Measurements from ENCODE around the gene TOX4.

Gene TOX4

GRCh38 chr14:21537090-21537424 lies 60.1 kb downstream of the TOX4 start:
- Histone ChIP-seq H3K27ac (no peak overlapping the region), H3K79me2 (ENCODE audit: insufficient read depth, low read depth) (no peaks in the 10 kb centered on the region), H4K20me1 (ENCODE audit: insufficient read depth) (no peaks in the 10 kb centered on the region), H3K4me1 (ENCODE audit: low read depth, poor library complexity, severe bottlenecking) (no peaks in the 10 kb centered on the region), H3K27me3 (ENCODE audit: insufficient read depth, low read depth) (no peaks in the 10 kb centered on the region), H3K36me3 (ENCODE audit: insufficient read depth) (no peaks in the 10 kb centered on the region), H3K4me2 (no peak overlapping the region), H3K9ac (no peak overlapping the region), H2AFZ (ENCODE audit: low read depth) (no peak overlapping the region), H3K4me3 (IDR thresholded peaks at IDR 0.05; ENCODE audit: insufficient read depth, low read depth, low read length) (no peak overlapping the region)
- TF ChIP-seq CTCF (conservative IDR thresholded peaks at IDR 0.05; ENCODE audit: low read depth, low read length), result no peak

- no peak for TF ChIP-seq CTCF (conservative IDR thresholded peaks at IDR 0.05; ENCODE audit: low read depth, low read length)
- Histone ChIP-seq H3K4me2 (no peak overlapping the region), H4K20me1 (ENCODE audit: insufficient read depth) (no peaks in the 10 kb centered on the region), H3K79me2 (ENCODE audit: insufficient read depth, low read depth) (no peaks in the 10 kb centered on the region), H2AFZ (ENCODE audit: low read depth) (no peak overlapping the region), H3K4me1 (ENCODE audit: low read depth, poor library complexity, severe bottlenecking) (no peaks in the 10 kb centered on the region), H3K4me3 (IDR thresholded peaks at IDR 0.05; ENCODE audit: insufficient read depth, low read depth, low read length) (no peak overlapping the region), H3K27me3 (ENCODE audit: insufficient read depth, low read depth) (no peaks in the 10 kb centered on the region), H3K9ac (no peak overlapping the region), H3K36me3 (ENCODE audit: insufficient read depth) (no peaks in the 10 kb centered on the region), H3K27ac (no peak overlapping the region)
These were observed 62.4 kb downstream of the TOX4 start for GRCh38 chr14:21539189-21539940.

- no peak overlapping the region for H3K4me3 ChIP-seq (IDR thresholded peaks at IDR 0.05; ENCODE audit: insufficient read depth, low read depth, low read length)
- no peak overlapping the region for H3K4me2 ChIP-seq
- no peak overlapping the region for H3K9ac ChIP-seq
- no peaks in the 10 kb centered on the region for H3K79me2 ChIP-seq (ENCODE audit: insufficient read depth, low read depth)
- TF ChIP-seq CTCF (conservative IDR thresholded peaks at IDR 0.05; ENCODE audit: low read depth, low read length), result no peak
- no peak overlapping the region for H2AFZ ChIP-seq (ENCODE audit: low read depth)
- no peaks in the 10 kb centered on the region for H3K36me3 ChIP-seq (ENCODE audit: insufficient read depth)
- H3K4me1 ChIP-seq (ENCODE audit: low read depth, poor library complexity, severe bottlenecking), result no peaks in the 10 kb centered on the region
- no peaks in the 10 kb centered on the region for H3K27me3 ChIP-seq (ENCODE audit: insufficient read depth, low read depth)
- H4K20me1 ChIP-seq (ENCODE audit: insufficient read depth), result no peaks in the 10 kb centered on the region
- H3K27ac ChIP-seq, result no peak overlapping the region
These were observed 64.5 kb downstream of the TOX4 start for GRCh38 chr14:21541413-21542074.

GRCh38 chr14:21543521-21543960 lies 66.5 kb downstream of the TOX4 start:
- Histone ChIP-seq H3K27ac (no peak overlapping the region), H3K9ac (no peak overlapping the region), H2AFZ (ENCODE audit: low read depth) (no peak overlapping the region)

More at GRCh38 chr14:21543521-21543960, 66.5 kb downstream of the TOX4 start:
- Histone ChIP-seq H3K36me3 (ENCODE audit: insufficient read depth) (no peaks in the 10 kb centered on the region), H3K4me2 (no peak overlapping the region), H3K79me2 (ENCODE audit: insufficient read depth, low read depth) (no peaks in the 10 kb centered on the region), H3K4me1 (ENCODE audit: low read depth, poor library complexity, severe bottlenecking) (no peaks in the 10 kb centered on the region), H3K27me3 (ENCODE audit: insufficient read depth, low read depth) (no peaks in the 10 kb centered on the region), H3K4me3 (IDR thresholded peaks at IDR 0.05; ENCODE audit: insufficient read depth, low read depth, low read length) (no peak overlapping the region), H4K20me1 (ENCODE audit: insufficient read depth) (no peaks in the 10 kb centered on the region)
- TF ChIP-seq CTCF (conservative IDR thresholded peaks at IDR 0.05; ENCODE audit: low read depth, low read length), result no peak

Data from KMS-11 (cell line).